Measurements from ENCODE around the gene RICTOR. TPM values are rescaled to one million over a fixed set of nuclear protein-coding genes. Genes with fewer than 3 reads are reported as not detected.
A peak's percentile ranks its signal among the peaks of the same experiment; 100 is the strongest.
"Not testable (repeated sequence)": the region's sequence is repeated elsewhere in the genome, so short reads cannot be mapped to it uniquely, and the experiment has no call there.

Gene RICTOR
- polyA plus RNA-seq, 3 donors: 3.5 to 12.8 (median 7.0) TPM

- intact Hi-C loops (cut with micrococcal nuclease): no loop called here
- Mint-ChIP-seq H3K9me3 (peaks cover 11 to 22% (median 18%) of the 10 kb centered on the region in 7 donors), H3K36me3 (peaks cover 37 to 51% of the 10 kb centered on the region in 2 donors), H3K4me1 (peaks cover 16% of the 10 kb centered on the region), H3K27ac (no peak overlapping the region), H3K27me3 (ENCODE audit: low read depth in 3 of 3) (peaks cover 0 to 2% (median 0%) of the 10 kb centered on the region in 3 donors), H3K4me3 (no peak overlapping the region)
- no CpG with 5 or more reads among the region's 2 CpGs for WGBS (ENCODE audit: insufficient coverage)
- no peak overlapping the region for H3K4me2 ChIP-seq (replicated peaks; ENCODE audit: extremely low read depth, low read length, poor library complexity, severe bottlenecking)
- TF ChIP-seq CTCF (IDR thresholded peaks at IDR 0.05): no peak
- no peaks in the 10 kb centered on the region for H3K27me3 ChIP-seq (ENCODE audit: control insufficient read depth in 2 of 2, insufficient read depth in 2 of 2, low read length in 2 of 2)
- no peak overlapping the region for H3K4me3 ChIP-seq (replicated peaks in 1 of 3; ENCODE audit: low read depth in 2 of 3, low read length in 3 of 3)
- no peak overlapping the region for H2AFZ ChIP-seq (ENCODE audit: insufficient read depth, low read depth, low read length, poor library complexity, severe bottlenecking)
- H3K27ac ChIP-seq (ENCODE audit: low read depth in 1 of 2, low read length in 2 of 2): no peak overlapping the region
- H3K9me3 ChIP-seq (replicated peaks in 1 of 2; ENCODE audit: control insufficient read depth in 1 of 2, insufficient read depth in 1 of 2, low read length in 2 of 2): peaks cover 13 to 22% of the 10 kb centered on the region in 2 donors
- H3K36me3 ChIP-seq (replicated peaks in 1 of 2; ENCODE audit: control insufficient read depth in 1 of 2, insufficient read depth in 2 of 2, low read length in 2 of 2): peaks cover 10 to 47% of the 10 kb centered on the region in 2 donors
- H3K9ac ChIP-seq (ENCODE audit: insufficient read depth, low read length, poor library complexity, severe bottlenecking): no peak overlapping the region
- DNase-seq: no peak
- H3K4me1 ChIP-seq (ENCODE audit: control insufficient read depth in 1 of 2, insufficient read depth in 2 of 2, low read length in 2 of 2): peaks cover 4 to 5% of the 10 kb centered on the region in 2 donors
- peaks cover 34% of the 10 kb centered on the region for H4K20me1 ChIP-seq (ENCODE audit: insufficient read depth, low read length)
- H3K79me2 ChIP-seq (ENCODE audit: insufficient read depth, low read length): peaks cover 23% of the 10 kb centered on the region
Observed at GRCh38 chr5:39014561-39014960, 59.6 kb downstream of the RICTOR start.

GRCh38 chr5:39013938-39014337 is 60.3 kb downstream of the RICTOR start:
- H3K9ac ChIP-seq (ENCODE audit: insufficient read depth, low read length, poor library complexity, severe bottlenecking): no peak overlapping the region

GRCh38 chr5:39010958-39011357 is 63.2 kb downstream of the RICTOR start:
- H3K27ac ChIP-seq (ENCODE audit: low read depth in 1 of 2, low read length in 2 of 2); intact Hi-C loops (cut with micrococcal nuclease); H3K27me3 ChIP-seq (ENCODE audit: control insufficient read depth in 2 of 2, insufficient read depth in 2 of 2, low read length in 2 of 2); H3K4me3 ChIP-seq (replicated peaks in 1 of 3; ENCODE audit: low read depth in 2 of 3, low read length in 3 of 3); H2AFZ ChIP-seq (ENCODE audit: insufficient read depth, low read depth, low read length, poor library complexity, severe bottlenecking); H3K4me1 Mint-ChIP-seq; H3K4me3 Mint-ChIP-seq; H3K79me2 ChIP-seq (ENCODE audit: insufficient read depth, low read length); H3K4me1 ChIP-seq (ENCODE audit: control insufficient read depth in 1 of 2, insufficient read depth in 2 of 2, low read length in 2 of 2); H3K9ac ChIP-seq (ENCODE audit: insufficient read depth, low read length, poor library complexity, severe bottlenecking); H3K4me2 ChIP-seq (replicated peaks; ENCODE audit: extremely low read depth, low read length, poor library complexity, severe bottlenecking); H3K27me3 Mint-ChIP-seq (ENCODE audit: low read depth in 3 of 3); DNase-seq: not testable (repeated sequence)
- Histone ChIP-seq H3K9me3 (replicated peaks in 1 of 2; ENCODE audit: control insufficient read depth in 1 of 2, insufficient read depth in 1 of 2, low read length in 2 of 2) (peaks cover 13 to 22% of the 10 kb centered on the region in 2 donors), H4K20me1 (ENCODE audit: insufficient read depth, low read length) (peaks cover 19% of the 10 kb centered on the region), H3K36me3 (replicated peaks in 1 of 2; ENCODE audit: control insufficient read depth in 1 of 2, insufficient read depth in 2 of 2, low read length in 2 of 2) (peaks cover 0 to 30% of the 10 kb centered on the region in 2 donors)
- Mint-ChIP-seq H3K27ac (peak overlapping the region in 1 of 7 donors; percentile 80), H3K36me3 (peaks cover 26 to 32% of the 10 kb centered on the region in 2 donors), H3K9me3 (peaks cover 11 to 22% (median 18%) of the 10 kb centered on the region in 7 donors)
- 100% methylated on average over 1 of the region's 2 CpGs for WGBS (ENCODE audit: insufficient coverage)

More at GRCh38 chr5:39013938-39014337, 60.3 kb downstream of the RICTOR start:
- H4K20me1 ChIP-seq (ENCODE audit: insufficient read depth, low read length): peaks cover 34% of the 10 kb centered on the region
- DNase-seq: no peak
- WGBS (ENCODE audit: insufficient coverage): no CpG with 5 or more reads among the region's 2 CpGs
- Mint-ChIP-seq H3K36me3 (peaks cover 31 to 45% of the 10 kb centered on the region in 2 donors), H3K27ac (no peak overlapping the region), H3K9me3 (peaks cover 11 to 22% (median 18%) of the 10 kb centered on the region in 7 donors), H3K4me3 (no peak overlapping the region), H3K27me3 (ENCODE audit: low read depth in 3 of 3) (peaks cover 0 to 2% (median 0%) of the 10 kb centered on the region in 3 donors), H3K4me1 (peaks cover 14% of the 10 kb centered on the region)
- TF ChIP-seq CTCF (IDR thresholded peaks at IDR 0.05): no peak
- no peak overlapping the region for H3K27ac ChIP-seq (ENCODE audit: low read depth in 1 of 2, low read length in 2 of 2)
- H3K4me1 ChIP-seq (ENCODE audit: control insufficient read depth in 1 of 2, insufficient read depth in 2 of 2, low read length in 2 of 2): peaks cover 4 to 5% of the 10 kb centered on the region in 2 donors
- no peak overlapping the region for H3K4me3 ChIP-seq (replicated peaks in 1 of 3; ENCODE audit: low read depth in 2 of 3, low read length in 3 of 3)
- intact Hi-C loops (cut with micrococcal nuclease): loop anchor here in 1 of 2 donors (2.0 kb wide), 1 partner anchor 59 kb away; no protein-coding TSS in a partner anchor
- no peaks in the 10 kb centered on the region for H3K27me3 ChIP-seq (ENCODE audit: control insufficient read depth in 2 of 2, insufficient read depth in 2 of 2, low read length in 2 of 2)
- no peak overlapping the region for H3K4me2 ChIP-seq (replicated peaks; ENCODE audit: extremely low read depth, low read length, poor library complexity, severe bottlenecking)
- H3K79me2 ChIP-seq (ENCODE audit: insufficient read depth, low read length): peaks cover 16% of the 10 kb centered on the region
- H3K36me3 ChIP-seq (replicated peaks in 1 of 2; ENCODE audit: control insufficient read depth in 1 of 2, insufficient read depth in 2 of 2, low read length in 2 of 2): peaks cover 8 to 41% of the 10 kb centered on the region in 2 donors
- H2AFZ ChIP-seq (ENCODE audit: insufficient read depth, low read depth, low read length, poor library complexity, severe bottlenecking): no peak overlapping the region
- peaks cover 13 to 22% of the 10 kb centered on the region in 2 donors for H3K9me3 ChIP-seq (replicated peaks in 1 of 2; ENCODE audit: control insufficient read depth in 1 of 2, insufficient read depth in 1 of 2, low read length in 2 of 2)

All from CD14-positive monocyte (primary cell).